ENCODE data around the gene CENPT. TPM values are rescaled to one million over a fixed set of nuclear protein-coding genes. Genes with fewer than 3 reads are reported as not detected.

Gene CENPT
- total and polyA plus RNA-seq, 10 of the 15 experiments (the other 5 are each of a cell fraction or from before 2014, with no cell fraction given), result 1.1 to 45.7 (median 24.5) TPM

DNA sequence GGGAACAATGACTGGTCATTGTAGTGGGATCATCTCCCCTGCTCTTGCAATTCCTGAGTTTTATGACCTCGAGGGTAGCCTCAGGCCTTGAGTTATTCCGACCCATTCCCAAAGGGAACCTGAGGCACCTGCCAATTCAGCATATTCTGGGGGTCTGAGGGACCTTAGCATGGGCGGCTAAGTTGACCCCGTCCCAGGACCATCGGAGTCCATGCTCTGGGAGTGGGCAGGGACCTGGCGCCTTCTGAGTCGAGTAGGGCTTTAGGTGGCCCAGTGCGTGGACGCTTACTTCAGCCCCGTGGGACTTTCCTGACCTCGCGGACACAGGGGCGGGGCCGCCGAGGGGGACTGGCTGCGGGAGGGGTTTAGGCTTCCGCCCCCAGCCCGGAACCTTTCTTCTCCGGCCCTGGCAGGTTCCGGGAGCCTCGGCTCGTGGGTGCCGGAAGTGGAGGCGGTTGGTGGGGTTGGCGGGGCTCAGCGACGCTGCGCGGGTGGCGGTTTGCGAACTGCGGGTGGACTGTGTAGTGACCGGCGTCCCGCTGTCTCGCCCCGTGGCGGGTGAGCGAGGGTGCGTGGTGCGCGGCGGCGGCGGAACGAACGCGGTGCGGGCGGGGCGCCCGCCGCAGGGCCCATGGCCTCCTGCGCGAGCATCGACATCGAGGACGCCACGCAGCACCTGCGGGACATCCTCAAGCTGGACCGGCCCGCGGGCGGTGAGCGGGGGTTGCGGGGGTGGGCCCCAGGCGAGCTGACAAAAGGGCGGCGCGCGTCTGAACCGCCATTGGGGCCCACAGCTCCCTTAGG is 25.3 kb upstream of the CENPT start, which contains the start of gene EDC4 (continued):
- peak; percentile 59; the same call in 1 of the 2 replicates for TF ChIP-seq TCF12 (IDR thresholded peaks at IDR 0.05; ENCODE audit: low read depth, low read length)
- TF ChIP-seq BHLHE40 (IDR thresholded peaks at IDR 0.05; ENCODE audit: borderline replicate concordance in 1 of 2, low read depth in 2 of 2, low read length in 1 of 2), result peak; percentile 15 to 57; a peak in 1 of 4 replicates
- 0 out of 2 replicates have a peak, but pooled peaks have one; percentile 33 for TF ChIP-seq HDAC2 (IDR thresholded peaks at IDR 0.05)
- TF ChIP-seq, protein P1, sequence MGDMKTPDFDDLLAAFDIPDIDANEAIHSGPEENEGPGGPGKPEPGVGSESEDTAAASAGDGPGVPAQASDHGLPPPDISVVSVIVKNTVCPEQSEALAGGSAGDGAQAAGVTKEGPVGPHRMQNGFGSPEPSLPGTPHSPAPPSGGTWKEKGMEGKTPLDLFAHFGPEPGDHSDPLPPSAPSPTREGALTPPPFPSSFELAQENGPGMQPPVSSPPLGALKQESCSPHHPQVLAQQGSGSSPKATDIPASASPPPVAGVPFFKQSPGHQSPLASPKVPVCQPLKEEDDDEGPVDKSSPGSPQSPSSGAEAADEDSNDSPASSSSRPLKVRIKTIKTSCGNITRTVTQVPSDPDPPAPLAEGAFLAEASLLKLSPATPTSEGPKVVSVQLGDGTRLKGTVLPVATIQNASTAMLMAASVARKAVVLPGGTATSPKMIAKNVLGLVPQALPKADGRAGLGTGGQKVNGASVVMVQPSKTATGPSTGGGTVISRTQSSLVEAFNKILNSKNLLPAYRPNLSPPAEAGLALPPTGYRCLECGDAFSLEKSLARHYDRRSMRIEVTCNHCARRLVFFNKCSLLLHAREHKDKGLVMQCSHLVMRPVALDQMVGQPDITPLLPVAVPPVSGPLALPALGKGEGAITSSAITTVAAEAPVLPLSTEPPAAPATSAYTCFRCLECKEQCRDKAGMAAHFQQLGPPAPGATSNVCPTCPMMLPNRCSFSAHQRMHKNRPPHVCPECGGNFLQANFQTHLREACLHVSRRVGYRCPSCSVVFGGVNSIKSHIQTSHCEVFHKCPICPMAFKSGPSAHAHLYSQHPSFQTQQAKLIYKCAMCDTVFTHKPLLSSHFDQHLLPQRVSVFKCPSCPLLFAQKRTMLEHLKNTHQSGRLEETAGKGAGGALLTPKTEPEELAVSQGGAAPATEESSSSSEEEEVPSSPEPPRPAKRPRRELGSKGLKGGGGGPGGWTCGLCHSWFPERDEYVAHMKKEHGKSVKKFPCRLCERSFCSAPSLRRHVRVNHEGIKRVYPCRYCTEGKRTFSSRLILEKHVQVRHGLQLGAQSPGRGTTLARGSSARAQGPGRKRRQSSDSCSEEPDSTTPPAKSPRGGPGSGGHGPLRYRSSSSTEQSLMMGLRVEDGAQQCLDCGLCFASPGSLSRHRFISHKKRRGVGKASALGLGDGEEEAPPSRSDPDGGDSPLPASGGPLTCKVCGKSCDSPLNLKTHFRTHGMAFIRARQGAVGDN (IDR thresholded peaks at IDR 0.05), result peak; percentile 71
- 0 out of 2 replicates have a peak, but pooled peaks have one; percentile 31 for TF ChIP-seq MTA2 (IDR thresholded peaks at IDR 0.05; ENCODE audit: low read depth)
- TF ChIP-seq SP1 (IDR thresholded peaks at IDR 0.05; ENCODE audit: low read depth, low read length), result peak; percentile 80
- no peak for TF ChIP-seq ZNF274 (IDR thresholded peaks at IDR 0.05; ENCODE audit: insufficient read depth, insufficient read length)
- no peak for TF ChIP-seq RAD51 (IDR thresholded peaks at IDR 0.05)
- TF ChIP-seq, protein P2, sequence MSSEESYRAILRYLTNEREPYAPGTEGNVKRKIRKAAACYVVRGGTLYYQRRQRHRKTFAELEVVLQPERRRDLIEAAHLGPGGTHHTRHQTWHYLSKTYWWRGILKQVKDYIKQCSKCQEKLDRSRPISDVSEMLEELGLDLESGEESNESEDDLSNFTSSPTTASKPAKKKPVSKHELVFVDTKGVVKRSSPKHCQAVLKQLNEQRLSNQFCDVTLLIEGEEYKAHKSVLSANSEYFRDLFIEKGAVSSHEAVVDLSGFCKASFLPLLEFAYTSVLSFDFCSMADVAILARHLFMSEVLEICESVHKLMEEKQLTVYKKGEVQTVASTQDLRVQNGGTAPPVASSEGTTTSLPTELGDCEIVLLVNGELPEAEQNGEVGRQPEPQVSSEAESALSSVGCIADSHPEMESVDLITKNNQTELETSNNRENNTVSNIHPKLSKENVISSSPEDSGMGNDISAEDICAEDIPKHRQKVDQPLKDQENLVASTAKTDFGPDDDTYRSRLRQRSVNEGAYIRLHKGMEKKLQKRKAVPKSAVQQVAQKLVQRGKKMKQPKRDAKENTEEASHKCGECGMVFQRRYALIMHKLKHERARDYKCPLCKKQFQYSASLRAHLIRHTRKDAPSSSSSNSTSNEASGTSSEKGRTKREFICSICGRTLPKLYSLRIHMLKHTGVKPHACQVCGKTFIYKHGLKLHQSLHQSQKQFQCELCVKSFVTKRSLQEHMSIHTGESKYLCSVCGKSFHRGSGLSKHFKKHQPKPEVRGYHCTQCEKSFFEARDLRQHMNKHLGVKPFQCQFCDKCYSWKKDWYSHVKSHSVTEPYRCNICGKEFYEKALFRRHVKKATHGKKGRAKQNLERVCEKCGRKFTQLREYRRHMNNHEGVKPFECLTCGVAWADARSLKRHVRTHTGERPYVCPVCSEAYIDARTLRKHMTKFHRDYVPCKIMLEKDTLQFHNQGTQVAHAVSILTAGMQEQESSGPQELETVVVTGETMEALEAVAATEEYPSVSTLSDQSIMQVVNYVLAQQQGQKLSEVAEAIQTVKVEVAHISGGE (CRISPR knock-in tag; IDR thresholded peaks at IDR 0.05), result peak; percentile 95
- peak; percentile 83 for TF ChIP-seq HCFC1 (IDR thresholded peaks at IDR 0.05; ENCODE audit: low read length)
- TF ChIP-seq NR2C1 (IDR thresholded peaks at IDR 0.05), result peak; percentile 88
- no peak for TF ChIP-seq NFXL1 (IDR thresholded peaks at IDR 0.05; ENCODE audit: borderline replicate concordance)
- TF ChIP-seq SMARCA5 (IDR thresholded peaks at IDR 0.05), result peak; percentile 85; the same call in 1 of the 2 replicates
- TF ChIP-seq, protein P3, sequence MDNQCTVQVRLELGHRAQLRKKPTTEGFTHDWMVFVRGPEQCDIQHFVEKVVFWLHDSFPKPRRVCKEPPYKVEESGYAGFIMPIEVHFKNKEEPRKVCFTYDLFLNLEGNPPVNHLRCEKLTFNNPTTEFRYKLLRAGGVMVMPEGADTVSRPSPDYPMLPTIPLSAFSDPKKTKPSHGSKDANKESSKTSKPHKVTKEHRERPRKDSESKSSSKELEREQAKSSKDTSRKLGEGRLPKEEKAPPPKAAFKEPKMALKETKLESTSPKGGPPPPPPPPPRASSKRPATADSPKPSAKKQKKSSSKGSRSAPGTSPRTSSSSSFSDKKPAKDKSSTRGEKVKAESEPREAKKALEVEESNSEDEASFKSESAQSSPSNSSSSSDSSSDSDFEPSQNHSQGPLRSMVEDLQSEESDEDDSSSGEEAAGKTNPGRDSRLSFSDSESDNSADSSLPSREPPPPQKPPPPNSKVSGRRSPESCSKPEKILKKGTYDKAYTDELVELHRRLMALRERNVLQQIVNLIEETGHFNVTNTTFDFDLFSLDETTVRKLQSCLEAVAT (IDR thresholded peaks at IDR 0.05), result peak; percentile 36; the same call in 1 of the 2 replicates
- TF ChIP-seq EGR1 (IDR thresholded peaks at IDR 0.05; ENCODE audit: borderline replicate concordance in 1 of 2, low read depth in 2 of 2, low read length in 2 of 2), result peak; percentile 66 to 99
- peak; percentile 94 for TF ChIP-seq NR2F1 (conservative IDR thresholded peaks at IDR 0.05)
- peak; percentile 97 for TF ChIP-seq GABPA (IDR thresholded peaks at IDR 0.05; ENCODE audit: low read depth)
- peak; percentile 83 for TF ChIP-seq CREB1 (IDR thresholded peaks at IDR 0.05; ENCODE audit: low read depth)
- peak; percentile 18 for TF ChIP-seq ZZZ3 (IDR thresholded peaks at IDR 0.05; ENCODE audit: control insufficient read depth, insufficient read length, low read depth)
- peak; percentile 11; the same call in 1 of the 2 replicates for TF ChIP-seq RAD21 (IDR thresholded peaks at IDR 0.05; ENCODE audit: insufficient read depth, low read depth, low read length)
- TF ChIP-seq NFYA (IDR thresholded peaks at IDR 0.05; ENCODE audit: borderline replicate concordance, low read depth, low read length), result no peak

Data from GM12878 (cell line).